Lung (tissue), 12 donors: Measurements from ENCODE around the gene GALNS. TPM values are rescaled to one million over a fixed set of nuclear protein-coding genes. Genes with fewer than 3 reads are reported as not detected.

Experiments
- ATAC-seq: fragments of 200-7000 bp; cut with Tn5 transposase; one replicate; pipeline ENCODE4 v1.9.1; 2020; ENCODE audit warnings: moderate number of reproducible peaks; ENCODE audit not compliant: insufficient read depth, low FRiP score
- DNase-seq, 3 donors: peaks; one replicate each; pipeline ENCODE4 v3.0.0-alpha.2; 2013 to 2017
- H3K27ac ChIP-seq, 2 donors: one replicate each; pipeline ENCODE4 v1.5.1; 2013; ENCODE audit warnings: mild to moderate bottlenecking in 2 of 2, moderate library complexity in 2 of 2, control low read depth in 1 of 2, inconsistent platforms in 1 of 2, low read depth in 1 of 2, low read length in 1 of 2
- H3K27me3 ChIP-seq, 3 donors: one replicate each; pipeline ENCODE4 v1.5.1; 2013; ENCODE audit warnings: low read length in 2 of 3; ENCODE audit not compliant: control insufficient read depth in 3 of 3, insufficient read depth in 3 of 3
- H3K36me3 ChIP-seq, 4 donors: one replicate each; pipeline ENCODE4 v1.5.1; 2013; ENCODE audit warnings: low read length in 4 of 4, mild to moderate bottlenecking in 1 of 4, moderate library complexity in 1 of 4; ENCODE audit not compliant: control insufficient read depth in 4 of 4, insufficient read depth in 4 of 4
- H3K4me1 ChIP-seq, 5 donors: one replicate each; pipeline ENCODE4 v1.5.1; 2013; ENCODE audit warnings: low read length in 5 of 5, mild to moderate bottlenecking in 2 of 5, moderate library complexity in 1 of 5; ENCODE audit not compliant: control insufficient read depth in 5 of 5, insufficient read depth in 5 of 5
- H3K4me3 ChIP-seq: one replicate; pipeline ENCODE4 v1.5.1; 2013; ENCODE audit warnings: mild to moderate bottlenecking, control low read depth, moderate library complexity
- H3K9ac ChIP-seq, 2 donors: one replicate each; pipeline ENCODE4 v1.5.1; 2013; ENCODE audit warnings: low read length in 2 of 2, control low read depth in 1 of 2; ENCODE audit not compliant: insufficient read depth in 1 of 2
- H3K9me3 ChIP-seq, 4 donors: one replicate each; pipeline ENCODE4 v1.5.1; 2013; ENCODE audit warnings: low read length in 3 of 4, mild to moderate bottlenecking in 1 of 4, moderate library complexity in 1 of 4; ENCODE audit not compliant: control insufficient read depth in 4 of 4, insufficient read depth in 3 of 4
- CTCF ChIP-seq: IDR thresholded peaks from 2 replicates; pipeline ENCODE4 v1.5.1; 2012; ENCODE audit warnings: mild to moderate bottlenecking; ENCODE audit errors: control extremely low read depth, extremely low read depth
- WGBS, 2 donors: extraction: QIAGEN DNeasy Blood & Tissue Kit; methylation state at CpG; one replicate each; pipeline ENCODE4 v1.1.7; 2013; 5-methylcytosine and 5-hydroxymethylcytosine counted together
- polyA plus RNA-seq, 2 donors: library from polyadenylated mRNA; stranded (reverse); fragments of 200-250 nt; gene quantifications; one replicate each; pipeline ENCODE4 v1.2.1, GENCODE V29; 2013
- total RNA-seq, 2 donors: library from RNA; depleted of rRNA in 1 of 2; stranded (reverse); fragments of >200 nt in 1 of 2; gene quantifications; one replicate each; pipeline ENCODE4 v1.2.1, GENCODE V29; 2014 to 2021
- donor health status: control.
- donor health status: control.
- donor health status: Bipolar disorder and iron deficiency.
- donor health status: healthy.
- donor health status: DM: yes; HTN: yes; CAD: no.

GALNS gene
- total and polyA plus RNA-seq, 4 donors, result 21.4 to 61.9 (median 30.3) TPM

- no peak for TF ChIP-seq CTCF
- ATAC-seq, result no peak
- H3K9ac ChIP-seq, result no peak overlapping the region
- H3K4me3 ChIP-seq, result no peak overlapping the region
- H3K36me3 ChIP-seq, result peaks cover 0 to 16% (median 9%) of the 10 kb centered on the region in 4 donors
- H3K27me3 ChIP-seq, result no peaks in the 10 kb centered on the region
- peaks cover 0 to 31% (median 11%) of the 10 kb centered on the region in 5 donors for H3K4me1 ChIP-seq
- DNase-seq, result no peak
- no peak overlapping the region for H3K27ac ChIP-seq
- no peaks in the 10 kb centered on the region for H3K9me3 ChIP-seq
- WGBS, 2 donors, result 84 to 85% methylated on average over 9 to 10 of the region's 10 CpGs
Measured at GRCh38 chr16:88809676-88810165, 47.0 kb downstream of the GALNS start.

GRCh38 chr16:88809068-88809675, 47.6 kb downstream of the GALNS start:
- H3K9ac ChIP-seq, result no peak overlapping the region
- 90 to 92% methylated on average over 10 of the region's 10 CpGs for WGBS, 2 donors
- H3K27me3 ChIP-seq, result no peaks in the 10 kb centered on the region
- no peaks in the 10 kb centered on the region for H3K9me3 ChIP-seq
- H3K4me1 ChIP-seq, result peaks cover 0 to 36% (median 11%) of the 10 kb centered on the region in 5 donors
- H3K27ac ChIP-seq, result no peak overlapping the region
- H3K36me3 ChIP-seq, result peaks cover 0 to 16% (median 9%) of the 10 kb centered on the region in 4 donors
- no peak overlapping the region for H3K4me3 ChIP-seq
- ATAC-seq (no peak), DNase-seq (no peak)
- no peak for TF ChIP-seq CTCF

GRCh38 chr16:88807626-88808453, 48.9 kb downstream of the GALNS start:
- H3K27ac ChIP-seq, result no peak overlapping the region
- 92 to 95% methylated on average over 26 of the region's 26 CpGs for WGBS, 2 donors

More at GRCh38 chr16:88807626-88808453, 48.9 kb downstream of the GALNS start:
- Histone ChIP-seq H3K9me3 (no peaks in the 10 kb centered on the region), H3K4me1 (peaks cover 0 to 37% (median 11%) of the 10 kb centered on the region in 5 donors), H3K4me3 (no peak overlapping the region), H3K9ac (no peak overlapping the region), H3K27me3 (no peaks in the 10 kb centered on the region), H3K36me3 (peaks cover 0 to 16% (median 9%) of the 10 kb centered on the region in 4 donors)
- TF ChIP-seq CTCF, result no peak
- DNase-seq (no peak), ATAC-seq (no peak)
